GM10847 (cell line): Measurements from ENCODE around the gene CRYZ.

Experiments
- POLR2A ChIP-seq: IDR thresholded peaks from 2 replicates; pipeline ENCODE4 v1.6.1; 2011; ENCODE audit not compliant: insufficient read length; ENCODE audit errors: extremely low read depth

The CRYZ gene

DNA sequence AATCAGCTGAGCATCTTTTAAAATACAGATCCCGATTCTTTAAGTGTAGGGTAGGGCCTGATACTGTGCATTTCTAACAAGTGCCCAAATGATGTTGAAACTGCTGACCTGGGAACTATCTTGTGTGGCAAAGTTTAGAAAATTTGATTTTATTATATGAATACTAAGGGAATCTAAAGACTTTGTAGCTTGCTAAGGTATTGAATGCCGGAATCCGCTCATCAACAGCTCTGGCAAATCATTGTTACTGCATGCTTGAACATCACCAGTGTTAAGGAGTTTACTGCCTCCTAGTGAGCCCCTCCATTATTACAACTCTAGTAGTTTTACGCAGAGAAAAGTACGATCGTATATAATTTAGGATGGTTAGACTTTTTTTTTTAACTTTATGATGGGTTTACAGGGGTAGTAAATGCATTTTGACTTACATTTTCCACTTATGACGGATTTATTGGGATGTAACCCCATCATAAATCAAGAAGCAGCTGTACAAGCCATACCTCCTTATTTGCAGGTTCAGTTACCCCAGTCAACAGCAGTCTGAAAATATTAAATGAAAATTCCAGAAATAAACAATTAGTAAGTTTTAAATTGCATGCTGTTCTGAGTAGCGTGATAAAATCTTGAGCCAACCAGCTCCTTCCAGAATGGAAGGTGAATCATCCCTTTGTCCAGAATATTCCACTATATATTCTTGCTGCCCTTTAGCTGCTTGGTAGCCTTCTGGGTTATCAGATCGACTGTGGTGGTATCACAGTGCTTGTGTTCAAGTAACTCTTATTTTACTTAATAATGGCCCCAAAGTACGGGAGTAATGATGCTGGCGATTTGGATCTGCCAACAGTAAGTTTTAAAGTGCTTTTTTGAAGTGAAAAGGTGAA lies 994 bp upstream of the CRYZ start:
- TF ChIP-seq POLR2A, result no peak

- no peak for TF ChIP-seq POLR2A
Measured at GRCh38 chr1:74731399-74732052, 1.3 kb downstream of the CRYZ start.

GRCh38 chr1:74729741-74730478 lies 2.9 kb downstream of the CRYZ start:
- TF ChIP-seq POLR2A, result no peak

- TF ChIP-seq POLR2A, result no peak
Measured at GRCh38 chr1:74728736-74729135, 4.1 kb downstream of the CRYZ start.

DNA sequence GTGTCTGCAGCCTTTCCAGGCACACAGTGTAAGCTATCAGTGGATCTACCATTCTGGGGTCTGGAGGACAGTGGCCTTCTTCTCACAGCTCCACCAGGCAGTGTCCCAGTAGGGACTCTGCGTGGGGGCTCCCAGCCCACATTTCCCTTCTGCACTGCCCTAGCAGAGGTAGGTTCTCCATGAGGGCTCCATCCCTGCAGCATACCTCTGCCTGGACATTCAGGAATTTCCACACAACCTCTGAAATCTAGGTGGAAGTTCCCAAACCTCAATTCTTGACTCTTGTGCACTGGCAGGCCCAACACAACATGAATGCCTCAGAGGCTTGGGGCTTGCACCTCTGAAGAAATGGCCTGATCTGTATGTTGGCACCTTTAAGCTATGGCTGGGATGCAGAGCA lies 6.8 kb downstream of the CRYZ start:
- TF ChIP-seq POLR2A, result no peak

GRCh38 chr1:74717626-74718025 lies 15.2 kb downstream of the CRYZ start:
- no peak for TF ChIP-seq POLR2A

GRCh38 chr1:74716822-74717221 lies 16.0 kb downstream of the CRYZ start:
- TF ChIP-seq POLR2A, result no peak

DNA sequence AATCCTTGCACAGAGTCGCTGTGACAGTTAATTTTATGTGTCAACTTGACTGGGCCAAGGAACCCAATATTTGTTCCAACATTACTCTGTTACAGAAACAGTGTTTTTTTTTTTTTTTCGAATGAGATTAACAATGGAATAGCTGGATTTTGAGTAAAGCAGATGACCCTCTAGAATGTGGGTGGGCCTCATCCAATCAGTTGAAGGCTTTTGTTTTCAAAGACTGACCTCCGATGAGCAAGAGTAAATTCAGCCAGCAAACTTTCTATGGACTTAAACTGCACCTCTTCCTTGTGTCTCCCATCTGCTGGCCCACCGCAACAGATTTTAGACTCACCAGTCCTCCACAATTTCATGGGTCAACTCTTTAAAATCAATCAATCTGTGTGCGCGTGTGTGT lies 17.0 kb downstream of the CRYZ start:
- no peak for TF ChIP-seq POLR2A

- TF ChIP-seq POLR2A, result no peak
Measured at GRCh38 chr1:74715236-74715502, 17.7 kb downstream of the CRYZ start.

DNA sequence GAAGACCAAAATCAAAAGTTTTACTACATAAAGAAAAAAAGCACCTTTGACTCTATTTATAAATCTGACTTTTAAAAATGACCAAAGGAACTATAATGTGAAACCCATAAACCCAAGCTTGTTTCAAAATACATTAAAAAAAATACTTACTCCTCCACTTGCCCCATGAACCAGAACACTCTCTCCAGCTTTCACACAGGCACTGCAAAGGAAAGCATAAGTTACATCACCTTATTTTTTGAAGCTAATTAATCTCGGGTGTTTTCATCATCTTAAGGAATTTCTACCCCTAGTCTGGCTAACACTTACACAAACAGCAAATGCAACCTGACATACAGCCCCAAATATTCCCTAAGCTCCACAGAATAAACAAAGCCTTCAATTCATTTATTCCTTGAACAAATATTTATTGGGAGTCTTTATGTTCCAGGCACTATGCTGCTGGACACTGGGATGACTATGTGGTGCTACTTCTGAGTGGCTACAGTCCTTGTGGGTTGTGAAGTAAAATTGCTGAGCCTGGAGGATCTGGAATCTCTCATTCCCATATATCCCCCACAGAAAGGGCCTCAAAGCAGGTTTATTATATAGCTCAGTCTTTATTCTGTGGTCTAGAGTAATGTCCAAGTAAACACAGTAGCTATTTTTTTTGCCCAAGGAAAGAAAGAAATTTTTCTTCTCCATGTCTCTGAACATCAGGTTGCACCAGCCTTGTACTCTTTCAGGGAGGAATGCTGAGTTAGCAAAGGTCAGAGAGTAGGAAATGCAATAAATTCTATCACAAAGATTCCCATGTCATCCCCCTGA lies 18.2 kb downstream of the CRYZ start:
- TF ChIP-seq POLR2A, result no peak

DNA sequence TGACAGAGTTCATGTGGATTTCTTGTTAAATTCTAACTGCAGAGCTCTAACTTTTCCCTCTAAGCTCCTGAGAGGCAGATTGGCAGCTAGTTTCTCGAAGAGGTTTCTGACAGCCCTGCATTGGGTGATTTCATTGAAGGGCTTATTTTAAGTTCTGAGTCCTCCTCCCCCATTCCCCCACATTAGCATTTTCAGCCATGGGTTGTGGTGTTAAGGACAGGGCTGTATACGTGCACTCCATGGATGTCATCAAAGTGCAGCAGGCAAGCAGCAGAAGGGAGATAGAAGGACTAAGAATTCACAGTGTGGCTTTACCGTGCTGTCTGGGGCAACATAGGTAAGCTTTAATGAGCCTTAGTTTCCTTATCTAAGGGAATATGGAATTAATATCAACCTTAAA lies 19.0 kb downstream of the CRYZ start:
- no peak for TF ChIP-seq POLR2A

GRCh38 chr1:74712881-74713280 lies 20.0 kb downstream of the CRYZ start:
- no peak for TF ChIP-seq POLR2A

GRCh38 chr1:74703386-74704182 lies 29.3 kb downstream of the CRYZ start:
- no peak for TF ChIP-seq POLR2A

DNA sequence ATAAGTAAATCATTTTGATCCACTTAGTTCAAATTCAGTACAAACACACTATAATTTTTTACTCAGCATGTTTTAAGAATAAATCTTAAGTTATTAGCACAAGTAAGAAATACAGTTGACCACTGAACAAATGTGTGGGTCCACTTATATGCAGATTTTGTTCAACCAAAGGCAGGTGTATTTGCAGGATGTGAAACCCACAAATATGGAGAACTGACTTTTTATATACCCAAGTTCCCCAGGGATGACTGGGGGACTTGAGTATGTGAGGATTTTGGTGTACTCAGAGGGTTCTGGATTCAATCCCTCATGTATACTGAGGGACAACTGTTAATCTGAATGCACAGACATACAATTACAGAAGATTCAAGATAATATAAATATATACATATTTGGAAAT lies 33.5 kb downstream of the CRYZ start:
- no peak for TF ChIP-seq POLR2A

DNA sequence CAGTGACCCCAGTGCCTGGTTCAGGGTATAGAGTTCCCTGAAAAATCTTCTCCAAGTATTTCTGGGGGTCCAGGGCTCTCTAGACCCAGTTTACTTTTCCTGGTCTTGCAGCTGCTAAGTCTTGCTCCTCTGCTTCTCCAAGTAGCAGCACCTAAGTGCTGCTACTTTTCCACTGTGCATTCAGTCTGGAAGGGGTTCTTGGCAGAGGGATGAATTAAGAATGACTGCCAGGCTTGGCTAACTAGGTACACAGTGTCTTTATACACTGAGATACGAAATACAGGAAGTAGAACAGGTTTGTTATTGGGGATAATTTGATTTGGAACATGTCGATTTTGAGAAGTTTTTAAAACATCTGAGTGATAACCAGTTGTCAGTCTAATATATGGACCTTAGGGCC lies 35.0 kb downstream of the CRYZ start:
- no peak for TF ChIP-seq POLR2A
